ENCODE results near the gene MAP7.
"Not testable (repeated sequence)": the region's sequence is repeated elsewhere in the genome, so short reads cannot be mapped to it uniquely, and the experiment has no call there.

MAP7 gene

GRCh38 chr6:136501514-136501913 is 48.7 kb downstream of the MAP7 start:
- DNase-seq: no peak

- DNase-seq: no peak
Measured at GRCh38 chr6:136501096-136501495, 49.1 kb downstream of the MAP7 start.

GRCh38 chr6:136500414-136500813 is 49.8 kb downstream of the MAP7 start:
- DNase-seq: no peak

GRCh38 chr6:136499370-136499769 is 50.9 kb downstream of the MAP7 start:
- no peak for DNase-seq

- not testable (repeated sequence) for DNase-seq
Measured at GRCh38 chr6:136496449-136496848, 53.8 kb downstream of the MAP7 start.

- no peak for DNase-seq
Measured at GRCh38 chr6:136494710-136495109, 55.5 kb downstream of the MAP7 start.

- no peak for DNase-seq
Measured at GRCh38 chr6:136494059-136494458, 56.2 kb downstream of the MAP7 start.

GRCh38 chr6:136492409-136492808 is 57.8 kb downstream of the MAP7 start:
- DNase-seq: no peak

- DNase-seq: no peak
Measured at GRCh38 chr6:136491754-136492153, 58.5 kb downstream of the MAP7 start.

GRCh38 chr6:136491251-136491650 is 59.0 kb downstream of the MAP7 start:
- no peak for DNase-seq

- not testable (repeated sequence) for DNase-seq
Measured at GRCh38 chr6:136489689-136490033, 60.6 kb downstream of the MAP7 start.

- no peak for DNase-seq
Measured at GRCh38 chr6:136487759-136488425, 62.3 kb downstream of the MAP7 start.

GRCh38 chr6:136486357-136486756 is 63.9 kb downstream of the MAP7 start:
- DNase-seq: no peak

GRCh38 chr6:136483906-136484305 is 66.3 kb downstream of the MAP7 start:
- no peak for DNase-seq

GRCh38 chr6:136483005-136483404 is 67.2 kb downstream of the MAP7 start:
- not testable (repeated sequence) for DNase-seq

GRCh38 chr6:136477548-136477947 is 72.7 kb downstream of the MAP7 start:
- no peak for DNase-seq

GRCh38 chr6:136475686-136476085 is 74.5 kb downstream of the MAP7 start:
- DNase-seq: no peak

- no peak for DNase-seq
Measured at GRCh38 chr6:136474241-136474640, 76.0 kb downstream of the MAP7 start.

GRCh38 chr6:136471922-136472321 is 78.3 kb downstream of the MAP7 start:
- no peak for DNase-seq

GRCh38 chr6:136471372-136471771 is 78.8 kb downstream of the MAP7 start:
- DNase-seq: peak; percentile 2

- DNase-seq: no peak
Measured at GRCh38 chr6:136470044-136470443, 80.2 kb downstream of the MAP7 start.

- DNase-seq: no peak
Measured at GRCh38 chr6:136469154-136469553, 81.1 kb downstream of the MAP7 start.

GRCh38 chr6:136468711-136469110 is 81.5 kb downstream of the MAP7 start:
- no peak for DNase-seq

- no peak for DNase-seq
Measured at GRCh38 chr6:136467186-136467585, 83.0 kb downstream of the MAP7 start.

GRCh38 chr6:136466777-136467176 is 83.4 kb downstream of the MAP7 start:
- DNase-seq: no peak

All from KG1 (cell line).